ENCODE results near the gene EVC.

DNA sequence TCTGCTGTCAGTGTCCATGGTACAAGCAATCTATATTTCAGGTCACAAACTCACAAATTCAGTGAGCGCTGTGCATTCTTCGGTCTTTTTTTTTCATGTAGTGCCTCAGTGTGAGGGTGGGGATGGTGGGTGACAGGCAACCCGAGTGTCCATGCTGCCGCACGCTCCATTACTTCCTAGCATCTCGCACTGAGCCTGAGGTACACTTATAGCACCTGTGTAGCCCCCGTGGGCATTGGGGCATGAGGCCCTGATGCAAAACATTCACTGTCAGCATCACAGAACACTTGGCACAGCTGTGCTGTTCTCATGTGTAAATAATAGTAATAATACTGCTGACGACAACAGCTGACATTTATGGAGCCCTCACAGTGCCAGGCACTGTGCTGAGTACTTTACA, 34.2 kb upstream of the EVC start:
- TF ChIP-seq, protein P1, sequence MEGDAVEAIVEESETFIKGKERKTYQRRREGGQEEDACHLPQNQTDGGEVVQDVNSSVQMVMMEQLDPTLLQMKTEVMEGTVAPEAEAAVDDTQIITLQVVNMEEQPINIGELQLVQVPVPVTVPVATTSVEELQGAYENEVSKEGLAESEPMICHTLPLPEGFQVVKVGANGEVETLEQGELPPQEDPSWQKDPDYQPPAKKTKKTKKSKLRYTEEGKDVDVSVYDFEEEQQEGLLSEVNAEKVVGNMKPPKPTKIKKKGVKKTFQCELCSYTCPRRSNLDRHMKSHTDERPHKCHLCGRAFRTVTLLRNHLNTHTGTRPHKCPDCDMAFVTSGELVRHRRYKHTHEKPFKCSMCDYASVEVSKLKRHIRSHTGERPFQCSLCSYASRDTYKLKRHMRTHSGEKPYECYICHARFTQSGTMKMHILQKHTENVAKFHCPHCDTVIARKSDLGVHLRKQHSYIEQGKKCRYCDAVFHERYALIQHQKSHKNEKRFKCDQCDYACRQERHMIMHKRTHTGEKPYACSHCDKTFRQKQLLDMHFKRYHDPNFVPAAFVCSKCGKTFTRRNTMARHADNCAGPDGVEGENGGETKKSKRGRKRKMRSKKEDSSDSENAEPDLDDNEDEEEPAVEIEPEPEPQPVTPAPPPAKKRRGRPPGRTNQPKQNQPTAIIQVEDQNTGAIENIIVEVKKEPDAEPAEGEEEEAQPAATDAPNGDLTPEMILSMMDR (IDR thresholded peaks at IDR 0.05): no peak
- no peak for TF ChIP-seq POLR2A (IDR thresholded peaks at IDR 0.05)
- TF ChIP-seq EP300 (IDR thresholded peaks at IDR 0.05): no peak

All from tibial nerve (tissue), 4 donors.